IPS-15b (cell line): ENCODE results near the gene CTR9.

Experiments used
- H3K27me3 ChIP-seq: one replicate; pipeline ENCODE4 v1.6.1; 2013; ENCODE audit warnings: low read length; ENCODE audit not compliant: control insufficient read depth, insufficient read depth
- H3K36me3 ChIP-seq: one replicate; pipeline ENCODE4 v1.6.1; 2013; ENCODE audit warnings: low read length; ENCODE audit not compliant: control insufficient read depth, insufficient read depth
- H3K4me1 ChIP-seq: one replicate; pipeline ENCODE4 v1.6.1; 2013; ENCODE audit warnings: mild to moderate bottlenecking, low read length; ENCODE audit not compliant: control insufficient read depth, insufficient read depth
- H3K4me3 ChIP-seq: one replicate; pipeline ENCODE4 v1.5.1; 2013; ENCODE audit warnings: low read depth, low read length
- H3K9ac ChIP-seq: one replicate; pipeline ENCODE4 v1.6.1; 2013; ENCODE audit warnings: low read depth, mild to moderate bottlenecking, low read length
- H3K9me3 ChIP-seq: one replicate; pipeline ENCODE4 v1.6.1; 2013; ENCODE audit warnings: mild to moderate bottlenecking, low read length; ENCODE audit not compliant: control insufficient read depth, insufficient read depth

Gene CTR9

GRCh38 chr11:10770626-10771254, 19.7 kb downstream of the CTR9 start:
- Histone ChIP-seq H3K9me3 (no peaks in the 10 kb centered on the region), H3K27me3 (no peaks in the 10 kb centered on the region), H3K9ac (no peak overlapping the region), H3K4me3 (no peak overlapping the region), H3K36me3 (peaks cover 9% of the 10 kb centered on the region), H3K4me1 (peaks cover 2% of the 10 kb centered on the region)

GRCh38 chr11:10771457-10771856, 20.4 kb downstream of the CTR9 start:
- peaks cover 9% of the 10 kb centered on the region for H3K36me3 ChIP-seq
- no peaks in the 10 kb centered on the region for H3K27me3 ChIP-seq

DNA sequence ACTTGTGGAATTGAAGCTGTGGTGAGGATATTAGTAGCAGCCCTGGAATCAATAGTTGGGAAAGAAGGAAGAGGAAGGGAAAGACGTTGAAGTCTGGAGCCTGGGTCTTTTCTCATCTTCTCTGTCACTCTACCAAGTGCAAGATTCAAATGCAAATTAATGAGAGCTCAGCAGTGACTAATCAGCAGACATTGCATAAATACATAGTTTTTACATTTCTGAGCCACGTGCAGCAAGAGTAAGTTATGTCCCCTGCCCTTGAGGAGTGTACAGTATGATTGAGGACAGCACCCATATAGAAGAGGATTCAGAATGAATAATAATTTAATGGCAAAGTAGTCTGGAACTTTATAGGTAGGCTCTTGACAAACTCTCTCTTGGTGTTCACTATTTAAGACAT, 23.8 kb downstream of the CTR9 start:
- H3K4me1 ChIP-seq = no peaks in the 10 kb centered on the region
- peaks cover 15% of the 10 kb centered on the region for H3K36me3 ChIP-seq
- no peak overlapping the region for H3K9ac ChIP-seq
- no peaks in the 10 kb centered on the region for H3K27me3 ChIP-seq
- H3K4me3 ChIP-seq = no peak overlapping the region
- H3K9me3 ChIP-seq = no peaks in the 10 kb centered on the region

More at GRCh38 chr11:10771457-10771856, 20.4 kb downstream of the CTR9 start:
- Histone ChIP-seq H3K4me3 (no peak overlapping the region), H3K9ac (no peak overlapping the region), H3K4me1 (no peaks in the 10 kb centered on the region), H3K9me3 (no peaks in the 10 kb centered on the region)

GRCh38 chr11:10777393-10777793, 26.3 kb downstream of the CTR9 start:
- Histone ChIP-seq H3K4me1 (no peaks in the 10 kb centered on the region), H3K36me3 (peaks cover 15% of the 10 kb centered on the region), H3K9ac (no peak overlapping the region), H3K9me3 (no peaks in the 10 kb centered on the region), H3K27me3 (no peaks in the 10 kb centered on the region), H3K4me3 (no peak overlapping the region)

- Histone ChIP-seq H3K4me1 (no peaks in the 10 kb centered on the region), H3K36me3 (peaks cover 15% of the 10 kb centered on the region), H3K9me3 (no peaks in the 10 kb centered on the region), H3K9ac (no peak overlapping the region), H3K27me3 (no peaks in the 10 kb centered on the region), H3K4me3 (no peak overlapping the region)
These were observed 26.8 kb downstream of the CTR9 start for GRCh38 chr11:10777806-10778205.

GRCh38 chr11:10778217-10778970, 27.3 kb downstream of the CTR9 start:
- Histone ChIP-seq H3K36me3 (peaks cover 15% of the 10 kb centered on the region), H3K27me3 (no peaks in the 10 kb centered on the region), H3K9ac (no peak overlapping the region), H3K4me3 (no peak overlapping the region), H3K4me1 (no peaks in the 10 kb centered on the region), H3K9me3 (no peaks in the 10 kb centered on the region)

- Histone ChIP-seq H3K9ac (no peak overlapping the region), H3K9me3 (no peaks in the 10 kb centered on the region), H3K36me3 (peaks cover 10% of the 10 kb centered on the region), H3K27me3 (no peaks in the 10 kb centered on the region), H3K4me3 (no peak overlapping the region), H3K4me1 (no peaks in the 10 kb centered on the region)
These were observed 28.0 kb downstream of the CTR9 start for GRCh38 chr11:10779086-10779485.

DNA sequence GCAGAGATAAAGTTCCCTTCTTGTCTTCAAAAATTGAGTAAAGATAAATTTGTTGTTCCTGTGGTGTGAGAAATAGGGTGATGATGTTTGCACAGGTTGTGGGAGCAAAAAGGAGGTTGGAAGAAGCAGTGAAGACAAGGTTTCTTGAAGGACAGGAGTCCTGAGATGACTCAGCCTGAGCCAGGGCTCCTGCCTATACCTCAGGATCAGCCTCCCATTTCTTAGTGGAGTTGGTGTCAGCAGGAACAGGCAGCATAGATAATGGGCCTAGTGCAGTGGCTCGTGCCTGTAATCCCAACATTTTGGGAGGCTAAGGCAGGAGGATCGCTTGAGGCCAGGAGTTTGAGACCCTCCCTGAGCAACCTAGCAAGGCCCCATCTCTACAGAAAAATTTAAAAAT, 29.0 kb downstream of the CTR9 start:
- peaks cover 7% of the 10 kb centered on the region for H3K36me3 ChIP-seq
- no peaks in the 10 kb centered on the region for H3K4me1 ChIP-seq
- H3K9me3 ChIP-seq = no peaks in the 10 kb centered on the region
- H3K27me3 ChIP-seq = no peaks in the 10 kb centered on the region
- H3K4me3 ChIP-seq = no peak overlapping the region
- no peak overlapping the region for H3K9ac ChIP-seq

DNA sequence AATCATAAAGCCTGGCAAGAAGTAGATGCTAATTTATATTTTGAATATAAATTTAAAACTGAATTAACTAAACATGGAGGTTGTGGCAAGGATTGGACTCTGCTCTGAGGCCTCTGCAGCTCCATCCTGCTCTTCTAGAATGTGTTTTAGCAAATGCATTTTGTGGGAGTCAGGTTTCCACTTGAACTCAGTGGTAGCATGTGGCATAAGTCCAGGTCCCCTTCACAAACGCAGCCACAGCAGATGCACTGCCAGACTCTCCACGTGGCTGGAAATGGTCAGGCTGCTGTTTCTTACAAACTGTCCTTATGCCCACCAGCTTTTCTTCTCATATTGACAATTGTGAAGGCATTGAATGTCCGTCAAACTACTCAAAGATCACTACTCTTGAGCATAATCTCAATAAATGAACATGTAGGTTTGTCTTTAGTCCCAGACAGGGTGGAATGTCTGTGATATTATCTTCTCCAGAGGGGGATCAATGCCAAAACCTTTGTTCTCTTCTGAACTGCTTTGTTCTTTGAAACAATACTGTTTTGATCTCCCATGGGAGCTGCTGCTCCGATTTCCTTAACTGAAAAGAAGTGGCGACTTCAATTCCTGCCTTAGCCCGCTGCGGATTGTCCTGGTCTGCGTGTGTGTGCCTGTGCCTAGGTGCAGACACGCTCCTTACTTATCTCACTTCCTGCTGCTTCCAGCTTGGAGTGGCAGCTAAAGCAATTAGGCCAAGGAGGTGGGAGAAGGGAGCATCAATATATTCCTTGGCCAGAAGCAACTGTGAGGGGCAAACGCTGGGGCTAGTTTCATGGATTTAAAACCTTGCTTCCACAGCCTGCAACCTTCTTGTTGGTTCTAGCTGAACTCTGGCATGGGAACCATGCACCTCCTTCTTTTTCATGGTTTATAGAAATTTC, 33.4 kb downstream of the CTR9 start:
- Histone ChIP-seq H3K36me3 (no peaks in the 10 kb centered on the region), H3K27me3 (no peaks in the 10 kb centered on the region), H3K9me3 (no peaks in the 10 kb centered on the region), H3K4me1 (no peaks in the 10 kb centered on the region), H3K9ac (no peak overlapping the region), H3K4me3 (no peak overlapping the region)

GRCh38 chr11:10785146-10785474, 34.1 kb downstream of the CTR9 start:
- Histone ChIP-seq H3K9ac (no peak overlapping the region), H3K9me3 (no peaks in the 10 kb centered on the region), H3K27me3 (no peaks in the 10 kb centered on the region), H3K4me1 (no peaks in the 10 kb centered on the region), H3K4me3 (no peak overlapping the region), H3K36me3 (no peaks in the 10 kb centered on the region)

DNA sequence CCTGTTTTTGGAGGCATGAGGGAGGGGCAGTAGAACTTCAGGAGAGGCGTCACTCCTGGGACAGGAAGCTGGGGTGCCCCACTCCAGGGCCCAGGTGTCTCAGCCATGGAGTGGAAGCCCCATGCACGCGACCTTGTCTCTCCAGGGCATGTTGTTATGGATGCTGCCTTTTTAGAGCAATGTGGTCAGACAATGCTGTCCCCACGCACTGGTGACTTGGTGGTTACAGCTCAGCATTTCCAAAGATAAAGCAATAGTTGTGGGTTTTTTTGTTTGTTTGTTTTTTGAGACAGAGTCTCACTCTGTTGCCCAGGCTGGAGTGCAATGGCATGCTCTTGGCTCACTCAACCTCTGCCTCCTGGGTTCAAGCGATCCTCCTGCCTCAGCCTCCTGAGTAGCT, 35.4 kb downstream of the CTR9 start:
- Histone ChIP-seq H3K9me3 (no peaks in the 10 kb centered on the region), H3K9ac (no peak overlapping the region), H3K4me3 (no peak overlapping the region), H3K27me3 (no peaks in the 10 kb centered on the region), H3K4me1 (no peaks in the 10 kb centered on the region), H3K36me3 (no peaks in the 10 kb centered on the region)
